Measurements from ENCODE around the gene HPCAL1. TPM values are rescaled to one million over a fixed set of nuclear protein-coding genes. Genes with fewer than 3 reads are reported as not detected.
A peak's percentile ranks its signal among the peaks of the same experiment; 100 is the strongest.

The HPCAL1 gene
- total and polyA plus RNA-seq, 2 of the 4 experiments (the other 2 are of a cell fraction), result 8.2 to 33.7 TPM

- H3K23ac ChIP-seq (ENCODE audit: low read depth, low read length), result no peak overlapping the region
- peak overlapping the region; percentile 56 for H2BK120ac ChIP-seq (ENCODE audit: low read depth, low read length)
- in situ Hi-C loops (cut with MboI; ENCODE audit: low sequenced_read_pairs), result no loop called here
- ATAC-seq (ENCODE audit: low read depth), result no peak
- no peak overlapping the region for H3K9ac ChIP-seq (ENCODE audit: low read depth, low read length)
- no peak overlapping the region for H3K27ac ChIP-seq (ENCODE audit: insufficient read depth, low read length)
- no peak for TF ChIP-seq RFX5 (IDR thresholded peaks at IDR 0.05; ENCODE audit: low read depth, low read length)
- no peak for TF ChIP-seq MXI1 (IDR thresholded peaks at IDR 0.05; ENCODE audit: borderline replicate concordance, low read depth, low read length)
- no peak for TF ChIP-seq CHD1 (IDR thresholded peaks at IDR 0.05; ENCODE audit: low read depth, low read length)
- no peak for TF ChIP-seq BHLHE40 (IDR thresholded peaks at IDR 0.05; ENCODE audit: low read depth, low read length)
- TF ChIP-seq MAFK (IDR thresholded peaks at IDR 0.05; ENCODE audit: low read depth, low read length), result no peak
- no peak for TF ChIP-seq CEBPB (IDR thresholded peaks at IDR 0.05; ENCODE audit: low read depth, low read length)
- TF ChIP-seq FOS (IDR thresholded peaks at IDR 0.05; ENCODE audit: low read depth, low read length), result no peak
- TF ChIP-seq, protein P1, sequence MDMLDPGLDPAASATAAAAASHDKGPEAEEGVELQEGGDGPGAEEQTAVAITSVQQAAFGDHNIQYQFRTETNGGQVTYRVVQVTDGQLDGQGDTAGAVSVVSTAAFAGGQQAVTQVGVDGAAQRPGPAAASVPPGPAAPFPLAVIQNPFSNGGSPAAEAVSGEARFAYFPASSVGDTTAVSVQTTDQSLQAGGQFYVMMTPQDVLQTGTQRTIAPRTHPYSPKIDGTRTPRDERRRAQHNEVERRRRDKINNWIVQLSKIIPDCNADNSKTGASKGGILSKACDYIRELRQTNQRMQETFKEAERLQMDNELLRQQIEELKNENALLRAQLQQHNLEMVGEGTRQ (IDR thresholded peaks at IDR 0.05; ENCODE audit: low read depth, low read length), result no peak
- TF ChIP-seq POLR2A (IDR thresholded peaks at IDR 0.05; ENCODE audit: low read depth, low read length), result no peak
- TF ChIP-seq, protein P2, sequence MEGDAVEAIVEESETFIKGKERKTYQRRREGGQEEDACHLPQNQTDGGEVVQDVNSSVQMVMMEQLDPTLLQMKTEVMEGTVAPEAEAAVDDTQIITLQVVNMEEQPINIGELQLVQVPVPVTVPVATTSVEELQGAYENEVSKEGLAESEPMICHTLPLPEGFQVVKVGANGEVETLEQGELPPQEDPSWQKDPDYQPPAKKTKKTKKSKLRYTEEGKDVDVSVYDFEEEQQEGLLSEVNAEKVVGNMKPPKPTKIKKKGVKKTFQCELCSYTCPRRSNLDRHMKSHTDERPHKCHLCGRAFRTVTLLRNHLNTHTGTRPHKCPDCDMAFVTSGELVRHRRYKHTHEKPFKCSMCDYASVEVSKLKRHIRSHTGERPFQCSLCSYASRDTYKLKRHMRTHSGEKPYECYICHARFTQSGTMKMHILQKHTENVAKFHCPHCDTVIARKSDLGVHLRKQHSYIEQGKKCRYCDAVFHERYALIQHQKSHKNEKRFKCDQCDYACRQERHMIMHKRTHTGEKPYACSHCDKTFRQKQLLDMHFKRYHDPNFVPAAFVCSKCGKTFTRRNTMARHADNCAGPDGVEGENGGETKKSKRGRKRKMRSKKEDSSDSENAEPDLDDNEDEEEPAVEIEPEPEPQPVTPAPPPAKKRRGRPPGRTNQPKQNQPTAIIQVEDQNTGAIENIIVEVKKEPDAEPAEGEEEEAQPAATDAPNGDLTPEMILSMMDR (conservative IDR thresholded peaks at IDR 0.05; ENCODE audit: low read depth, low read length), result no peak
- no peak for TF ChIP-seq SMC3 (IDR thresholded peaks at IDR 0.05; ENCODE audit: low read depth, low read length)
- H3K4me1 ChIP-seq (ENCODE audit: control insufficient read depth, insufficient read depth, low read length), result peaks cover 13% of the 10 kb centered on the region; the same call in 1 of the 2 replicates
- H2BK15ac ChIP-seq (ENCODE audit: low read depth, low read length), result peak overlapping the region; percentile 40; the same call in 1 of the 3 replicates
- H3K4me3 ChIP-seq (ENCODE audit: insufficient read depth, low read depth, low read length), result no peak overlapping the region
- DNase-seq, result no peak
- H3K56ac ChIP-seq (ENCODE audit: extremely low read depth, insufficient read depth, low read length), result no peak overlapping the region
- no peak overlapping the region for H4K5ac ChIP-seq (ENCODE audit: low read depth, low read length)
- H3K79me1 ChIP-seq (ENCODE audit: low read depth in 1 of 2, low read length in 2 of 2), result peaks cover 8 to 31% of the 10 kb centered on the region in 2 experiments
- H2BK5ac ChIP-seq (ENCODE audit: low read depth, low read length, poor library complexity, severe bottlenecking), result no peak overlapping the region
- no peak overlapping the region for H3K14ac ChIP-seq (replicated peaks; ENCODE audit: low read depth, low read length)
- dilution Hi-C loops (cut with HindIII; ENCODE audit: low sequenced_read_pairs, unreplicated experiment), result no loop called here
- no peak overlapping the region for H2AK9ac ChIP-seq (replicated peaks; ENCODE audit: low read depth, low read length, poor library complexity)
- H2AFZ ChIP-seq (replicated peaks; ENCODE audit: low read length, poor library complexity), result peak overlapping the region; percentile 87
- H3K4me2 ChIP-seq (ENCODE audit: low read depth, low read length), result no peak overlapping the region
- peaks cover 12% of the 10 kb centered on the region; the same call in 1 of the 2 replicates for H4K20me1 ChIP-seq (ENCODE audit: insufficient read depth, low read length)
- H3K4ac ChIP-seq (ENCODE audit: low read depth, low read length), result peak overlapping the region; percentile 89
- H4K91ac ChIP-seq (ENCODE audit: insufficient read depth, low read depth, low read length), result 0 out of 2 replicates have a peak overlapping the region, but pooled peaks have one; percentile 83
- H3K9me1 ChIP-seq (ENCODE audit: insufficient read depth, low read length), result peaks cover 14% of the 10 kb centered on the region; the same call in 1 of the 2 replicates
- POLR2A ChIA-PET (ENCODE audit: unreplicated experiment), result no interaction called here
- BruUV-seq (replicated peaks), result no TSS peak
- no peaks in the 10 kb centered on the region for H3K36me3 ChIP-seq (ENCODE audit: control insufficient read depth, insufficient read depth, low read length)
- CTCF ChIA-PET, result interaction anchor here (1.7 kb wide), 1 partner anchor 108 kb away, joined by 4 read pairs; no protein-coding TSS in a partner anchor
- no peaks in the 10 kb centered on the region for H3K9me3 ChIP-seq (ENCODE audit: control insufficient read depth, insufficient read depth, low read length)
- intact Hi-C loops (cut with micrococcal nuclease), result loop anchor here (5.0 kb wide), 1 partner anchor 109 kb away; no protein-coding TSS in a partner anchor
- H3K27me3 ChIP-seq (ENCODE audit: control insufficient read depth, insufficient read depth, low read length), result no peaks in the 10 kb centered on the region
- no peak overlapping the region for H3K18ac ChIP-seq (ENCODE audit: low read depth, low read length)
- peak overlapping the region; percentile 94 for H2AK5ac ChIP-seq (ENCODE audit: low read depth, low read length)
- 89% methylated on average over 5 of the region's 22 CpGs; no CpG with 5 or more reads in 1 of the 2 experiments for WGBS, 2 experiments (ENCODE audit: extremely low coverage in 2 of 2, insufficient read length in 1 of 2)
- peak overlapping the region; percentile 94 to 97 for H4K8ac ChIP-seq (ENCODE audit: low read depth in 2 of 2, low read length in 2 of 2)
- 0 out of 2 replicates have a peak overlapping the region, but pooled peaks have one; percentile 19 for H2BK20ac ChIP-seq (ENCODE audit: low read depth, low read length)
Observed at GRCh38 chr2:10300997-10301940, 1.4 kb upstream of the HPCAL1 start.
